KMS-11 (cell line): ENCODE measurements around the gene BRINP2.

ENCODE experiments used
- H2AFZ ChIP-seq: fragments of 200-600 bp; sonication (generic); 2 replicates; pipeline ENCODE4 v1.6.1; 2016; ENCODE audit warnings: antibody characterized with exemption, mixed run types, low read depth
- H3K27ac ChIP-seq: fragments of 200-600 bp; sonication (generic); 2 replicates; pipeline ENCODE4 v1.6.1; 2016; ENCODE audit warnings: mild to moderate bottlenecking, mixed run types
- H3K27me3 ChIP-seq: fragments of 200-600 bp; sonication (generic); 2 replicates; pipeline ENCODE4 v1.6.1; 2017; ENCODE audit warnings: mild to moderate bottlenecking, low read depth, mixed run types, moderate library complexity; ENCODE audit not compliant: insufficient read depth
- H3K36me3 ChIP-seq: fragments of 200-600 bp; sonication (generic); 2 replicates; pipeline ENCODE4 v1.6.1; 2017; ENCODE audit warnings: mild to moderate bottlenecking, mixed run types; ENCODE audit not compliant: insufficient read depth
- H3K4me1 ChIP-seq: fragments of 200-600 bp; sonication (generic); 2 replicates; pipeline ENCODE4 v1.6.1; 2016; ENCODE audit warnings: mild to moderate bottlenecking, low read depth, mixed run types; ENCODE audit not compliant: poor library complexity, severe bottlenecking
- H3K4me2 ChIP-seq: fragments of 200-600 bp; sonication (generic); 2 replicates; pipeline ENCODE4 v1.7.0; 2016; ENCODE audit warnings: mild to moderate bottlenecking, mixed run types
- H3K4me3 ChIP-seq: fragments of 200-600 bp; sonication (generic); IDR thresholded peaks from 2 replicates; pipeline ENCODE4 v1.6.1; 2017; ENCODE audit warnings: low read depth, low read length, mixed read lengths; ENCODE audit not compliant: insufficient read depth
- H3K79me2 ChIP-seq: fragments of 200-600 bp; sonication (generic); 2 replicates; pipeline ENCODE4 v1.6.1; 2016; ENCODE audit warnings: low read depth, mixed run types; ENCODE audit not compliant: insufficient read depth
- H3K9ac ChIP-seq: fragments of 200-600 bp; sonication (generic); 2 replicates; pipeline ENCODE4 v1.6.1; 2016; ENCODE audit warnings: mild to moderate bottlenecking, mixed run types
- H4K20me1 ChIP-seq: fragments of 200-600 bp; sonication (generic); 2 replicates; pipeline ENCODE4 v1.6.1; 2016; ENCODE audit warnings: mild to moderate bottlenecking, mixed run types; ENCODE audit not compliant: insufficient read depth
- CTCF ChIP-seq: fragments of 200-600 bp; sonication (generic); conservative IDR thresholded peaks from 2 replicates; pipeline ENCODE4 v1.6.1; 2017; ENCODE audit warnings: low read depth, mild to moderate bottlenecking, antibody characterized with exemption, low read length, moderate library complexity, mixed read lengths

Gene BRINP2

GRCh38 chr1:177171536-177172123 is 872 bp downstream of the BRINP2 start:
- Histone ChIP-seq H3K27ac (no peak overlapping the region), H3K4me2 (peak overlapping the region; percentile 95), H4K20me1 (no peaks in the 10 kb centered on the region), H3K9ac (peak overlapping the region; percentile 35; the same call in 1 of the 2 replicates), H3K4me3 (peak overlapping the region; percentile 91), H3K79me2 (peaks cover 7% of the 10 kb centered on the region; the same call in 1 of the 2 replicates), H3K27me3 (no peaks in the 10 kb centered on the region), H3K4me1 (peaks cover 57% of the 10 kb centered on the region), H3K36me3 (no peaks in the 10 kb centered on the region), H2AFZ (peak overlapping the region; percentile 76; the same call in 1 of the 2 replicates)
- no peak for TF ChIP-seq CTCF

- peaks cover 57% of the 10 kb centered on the region for H3K4me1 ChIP-seq
- H3K27ac ChIP-seq: no peak overlapping the region
- H3K79me2 ChIP-seq: peaks cover 7% of the 10 kb centered on the region; the same call in 1 of the 2 replicates
- TF ChIP-seq CTCF: no peak
- H3K9ac ChIP-seq: no peak overlapping the region
- H4K20me1 ChIP-seq: no peaks in the 10 kb centered on the region
- H3K4me3 ChIP-seq: no peak overlapping the region
- peak overlapping the region; percentile 95 for H3K4me2 ChIP-seq
- H3K27me3 ChIP-seq: no peaks in the 10 kb centered on the region
- no peak overlapping the region for H2AFZ ChIP-seq
- no peaks in the 10 kb centered on the region for H3K36me3 ChIP-seq
Measured at GRCh38 chr1:177172272-177172671, 1.5 kb downstream of the BRINP2 start.

- Histone ChIP-seq H3K9ac (peak overlapping the region; percentile 24; the same call in 1 of the 2 replicates), H3K4me2 (peak overlapping the region; percentile 95), H3K27me3 (no peaks in the 10 kb centered on the region), H4K20me1 (no peaks in the 10 kb centered on the region), H3K36me3 (no peaks in the 10 kb centered on the region), H3K27ac (peak overlapping the region; percentile 80), H3K4me1 (peaks cover 57% of the 10 kb centered on the region), H2AFZ (peak overlapping the region; percentile 67; the same call in 1 of the 2 replicates), H3K4me3 (no peak overlapping the region), H3K79me2 (peaks cover 7% of the 10 kb centered on the region; the same call in 1 of the 2 replicates)
- TF ChIP-seq CTCF: no peak
Measured at GRCh38 chr1:177172866-177173265, 2.1 kb downstream of the BRINP2 start.

- H3K4me1 ChIP-seq: peaks cover 57% of the 10 kb centered on the region
Measured at GRCh38 chr1:177173976-177174375, 3.2 kb downstream of the BRINP2 start.

More at GRCh38 chr1:177173976-177174375, 3.2 kb downstream of the BRINP2 start:
- H3K4me2 ChIP-seq: peak overlapping the region; percentile 95
- H3K9ac ChIP-seq: peak overlapping the region; percentile 24; the same call in 1 of the 2 replicates
- H4K20me1 ChIP-seq: no peaks in the 10 kb centered on the region
- H3K4me3 ChIP-seq: peak overlapping the region; percentile 75
- no peaks in the 10 kb centered on the region for H3K36me3 ChIP-seq
- peaks cover 7% of the 10 kb centered on the region; the same call in 1 of the 2 replicates for H3K79me2 ChIP-seq
- H3K27me3 ChIP-seq: no peaks in the 10 kb centered on the region
- peak overlapping the region; percentile 80 for H3K27ac ChIP-seq
- peak overlapping the region; percentile 67 for H2AFZ ChIP-seq
- TF ChIP-seq CTCF: no peak
